ENCODE results near the gene RFX3. TPM values are rescaled to one million over a fixed set of nuclear protein-coding genes. Genes with fewer than 3 reads are reported as not detected.

Gene RFX3
- total and polyA plus RNA-seq, 2 of the 13 experiments (the other 11 are each of a cell fraction or from before 2014, with no cell fraction given): 2.7 to 5.3 TPM

DNA sequence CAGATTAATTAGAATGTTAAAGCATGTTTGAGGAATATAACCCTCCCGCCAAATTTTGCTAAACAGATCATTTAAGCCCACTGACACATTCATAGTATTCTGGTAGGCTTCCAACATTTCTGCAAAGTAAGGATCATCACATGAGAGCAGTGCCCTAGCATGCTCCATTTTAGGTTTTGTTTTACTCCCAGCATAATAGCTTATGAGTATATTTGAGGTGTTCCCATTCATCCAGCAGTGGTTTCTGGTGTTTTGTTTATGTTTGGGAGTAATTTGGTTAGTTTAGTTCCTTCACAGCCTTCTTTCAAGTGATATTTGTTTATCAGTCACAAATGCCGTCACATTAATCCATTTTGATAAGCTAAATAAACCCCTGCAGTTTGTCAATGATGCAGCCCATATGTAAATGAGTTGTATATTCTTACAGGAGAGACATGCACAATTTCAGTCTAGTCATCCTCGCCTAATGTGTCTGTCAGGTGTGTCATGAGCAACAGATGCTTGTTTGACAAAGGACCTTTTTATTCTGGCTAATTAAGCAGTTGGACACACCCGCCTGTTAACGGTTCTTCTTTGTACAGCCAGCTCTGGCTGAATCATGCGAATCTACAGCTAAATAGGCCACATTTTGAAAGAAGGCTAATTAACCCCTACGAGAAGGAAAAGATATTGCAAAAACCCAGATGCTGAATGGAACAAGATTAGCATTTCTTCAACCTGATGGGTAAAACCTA is 124.4 kb downstream of the RFX3 start:
- ChIA-PET CTCF (ENCODE audit: low intra/inter-chr PET ratio, low total read pairs) (no interaction called here), POLR2A (no interaction called here)
- Histone ChIP-seq H3K4me1 (ENCODE audit: insufficient read depth, low read length) (no peaks in the 10 kb centered on the region), H3K27ac (ENCODE audit: extremely low read length, insufficient read depth, low read length) (no peak overlapping the region), H2AFZ (ENCODE audit: low read length) (no peak overlapping the region), H3K9me3 (ENCODE audit: low read length) (no peaks in the 10 kb centered on the region), H3K36me3 (replicated peaks in 1 of 2; ENCODE audit: control insufficient read depth in 1 of 2, insufficient read depth in 2 of 2, low read length in 2 of 2) (no peaks in the 10 kb centered on the region), H3K79me2 (ENCODE audit: insufficient read depth, low read length) (no peaks in the 10 kb centered on the region), H3K9ac (ENCODE audit: insufficient read depth, low read depth, low read length) (no peak overlapping the region), H4K20me1 (ENCODE audit: insufficient read depth, low read length) (no peaks in the 10 kb centered on the region), H3K27me3 (ENCODE audit: control insufficient read depth in 1 of 2, insufficient read depth in 2 of 2, low read length in 2 of 2) (no peaks in the 10 kb centered on the region), H3K4me3 (replicated peaks in 1 of 3; ENCODE audit: insufficient read depth in 1 of 3, low read depth in 2 of 3, low read length in 3 of 3) (no peak overlapping the region), H3K4me2 (ENCODE audit: low read depth, low read length) (no peak overlapping the region)
- 93% methylated on average over 7 of the region's 7 CpGs for WGBS (ENCODE audit: low lambda C conversion rate)
- in situ Hi-C loops (cut with HindIII; ENCODE audit: extremely low pct_ligation_motif_present, low pct_unique_long_range_greater_than_20kb): no loop called here
- DNase-seq (ENCODE audit: low spot score): no peak
- ATAC-seq: no peak
- no TSS peak for BruUV-seq (replicated peaks)
- TF ChIP-seq ZNF672 (CRISPR knock-in tag; IDR thresholded peaks at IDR 0.05) (no peak), SRSF1 (optimal IDR thresholded peaks at IDR 0.05; ENCODE audit: low read depth, low read length) (no peak), NFE2L1 (CRISPR knock-in tag; IDR thresholded peaks at IDR 0.05; ENCODE audit: borderline replicate concordance) (no peak), TAF15 (IDR thresholded peaks at IDR 0.05; ENCODE audit: low read depth, low read length, poor library complexity, severe bottlenecking) (no peak)
- TF ChIP-seq, protein P1, sequence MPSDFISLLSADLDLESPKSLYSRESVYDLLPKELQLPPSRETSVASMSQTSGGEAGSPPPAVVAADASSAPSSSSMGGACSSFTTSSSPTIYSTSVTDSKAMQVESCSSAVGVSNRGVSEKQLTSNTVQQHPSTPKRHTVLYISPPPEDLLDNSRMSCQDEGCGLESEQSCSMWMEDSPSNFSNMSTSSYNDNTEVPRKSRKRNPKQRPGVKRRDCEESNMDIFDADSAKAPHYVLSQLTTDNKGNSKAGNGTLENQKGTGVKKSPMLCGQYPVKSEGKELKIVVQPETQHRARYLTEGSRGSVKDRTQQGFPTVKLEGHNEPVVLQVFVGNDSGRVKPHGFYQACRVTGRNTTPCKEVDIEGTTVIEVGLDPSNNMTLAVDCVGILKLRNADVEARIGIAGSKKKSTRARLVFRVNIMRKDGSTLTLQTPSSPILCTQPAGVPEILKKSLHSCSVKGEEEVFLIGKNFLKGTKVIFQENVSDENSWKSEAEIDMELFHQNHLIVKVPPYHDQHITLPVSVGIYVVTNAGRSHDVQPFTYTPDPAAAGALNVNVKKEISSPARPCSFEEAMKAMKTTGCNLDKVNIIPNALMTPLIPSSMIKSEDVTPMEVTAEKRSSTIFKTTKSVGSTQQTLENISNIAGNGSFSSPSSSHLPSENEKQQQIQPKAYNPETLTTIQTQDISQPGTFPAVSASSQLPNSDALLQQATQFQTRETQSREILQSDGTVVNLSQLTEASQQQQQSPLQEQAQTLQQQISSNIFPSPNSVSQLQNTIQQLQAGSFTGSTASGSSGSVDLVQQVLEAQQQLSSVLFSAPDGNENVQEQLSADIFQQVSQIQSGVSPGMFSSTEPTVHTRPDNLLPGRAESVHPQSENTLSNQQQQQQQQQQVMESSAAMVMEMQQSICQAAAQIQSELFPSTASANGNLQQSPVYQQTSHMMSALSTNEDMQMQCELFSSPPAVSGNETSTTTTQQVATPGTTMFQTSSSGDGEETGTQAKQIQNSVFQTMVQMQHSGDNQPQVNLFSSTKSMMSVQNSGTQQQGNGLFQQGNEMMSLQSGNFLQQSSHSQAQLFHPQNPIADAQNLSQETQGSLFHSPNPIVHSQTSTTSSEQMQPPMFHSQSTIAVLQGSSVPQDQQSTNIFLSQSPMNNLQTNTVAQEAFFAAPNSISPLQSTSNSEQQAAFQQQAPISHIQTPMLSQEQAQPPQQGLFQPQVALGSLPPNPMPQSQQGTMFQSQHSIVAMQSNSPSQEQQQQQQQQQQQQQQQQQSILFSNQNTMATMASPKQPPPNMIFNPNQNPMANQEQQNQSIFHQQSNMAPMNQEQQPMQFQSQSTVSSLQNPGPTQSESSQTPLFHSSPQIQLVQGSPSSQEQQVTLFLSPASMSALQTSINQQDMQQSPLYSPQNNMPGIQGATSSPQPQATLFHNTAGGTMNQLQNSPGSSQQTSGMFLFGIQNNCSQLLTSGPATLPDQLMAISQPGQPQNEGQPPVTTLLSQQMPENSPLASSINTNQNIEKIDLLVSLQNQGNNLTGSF (CRISPR knock-in tag; IDR thresholded peaks at IDR 0.05): no peak
- no peak for FAIRE-seq
- intact Hi-C loops (cut with micrococcal nuclease; ENCODE audit: unreplicated experiment): no loop called here

All from HepG2 (cell line).